MM.1S (cell line): Measurements from ENCODE around the gene PSKH1.

Experiments
- CTCF ChIP-seq: fragments of 300-600 bp; sonication (generic); IDR thresholded peaks from 2 replicates; pipeline ENCODE4 v1.5.1; 2016; ENCODE audit warnings: antibody characterized with exemption, low read length, mixed read lengths
- EZH2 ChIP-seq: fragments of 300-600 bp; sonication (generic); optimal IDR thresholded peaks from 2 replicates; pipeline ENCODE3; 2017; ENCODE audit warnings: low read depth, mild to moderate bottlenecking, antibody characterized with exemption, low read length, mixed read lengths
- EZH2phosphoT487 ChIP-seq: fragments of 300-600 bp; sonication (generic); IDR thresholded peaks from 2 replicates; pipeline ENCODE4 v1.6.1; 2018; ENCODE audit warnings: antibody characterized with exemption, low read length

- TF ChIP-seq CTCF (no peak), EZH2 (no peak), EZH2phosphoT487 (no peak)
Measured at GRCh38 chr16:67951485-67951884, 58.4 kb downstream of the PSKH1 start.
